Left cardiac atrium (tissue), 2 donors: ENCODE measurements around the gene MT1M. TPM values are rescaled to one million over a fixed set of nuclear protein-coding genes. Genes with fewer than 3 reads are reported as not detected.

Experiments
- total RNA-seq, 2 donors: library from RNA; stranded (reverse); fragmentation: NEBNext Ultra II Directional; extraction: Animal tissue kit (Norgen Biotek cat#: 25700); gene quantifications; one replicate each; pipeline ENCODE4 v1.2.1, GENCODE V29; 2021
- donor health status: DM: no; HTN: yes; CAD: no; lungs with severe emphysema.
- donor health status: DM: yes; HTN: yes; CAD: no.

Gene MT1M
- total RNA-seq, 2 donors from 2014 or later = 15.2 to 50.8 TPM

Other genes starting within 250 kb of the MT1M start
- 10 to 100 TPM; 78.6 to 94.4 TPM for gene AMFR, start 207.1 kb upstream of the MT1M start, total RNA-seq
- gene NUDT21, start 181.3 kb upstream of the MT1M start, total RNA-seq = 10 to 100 TPM; 66.2 to 77.8 TPM
- gene OGFOD1, start 181.1 kb upstream of the MT1M start, total RNA-seq = 10 to 100 TPM; 22.6 to 40.1 TPM
- gene BBS2, start 112.6 kb upstream of the MT1M start, total RNA-seq = 10 to 100 TPM; 39.4 to 55.0 TPM
- gene MT4, start 67.6 kb upstream of the MT1M start, total RNA-seq = not detected
- gene MT3, start 43.1 kb upstream of the MT1M start, total RNA-seq = 10 to 100 TPM in 1 of 2 donors, 1 to 10 TPM in 1; 8.2 to 11.5 TPM
- 100 to 1,000 TPM; 147 to 411 TPM for gene MT2A, start 24.1 kb upstream of the MT1M start, total RNA-seq
- gene MT1E, start 6.9 kb upstream of the MT1M start, total RNA-seq = 100 to 1,000 TPM in 1 of 2 donors, 10 to 100 TPM in 1; 84.7 to 114 TPM
- gene MT1A, start 6.0 kb downstream of the MT1M start, total RNA-seq = 100 to 1,000 TPM in 1 of 2 donors, 10 to 100 TPM in 1; 19.0 to 104 TPM
- not detected for gene MT1B, start 19.2 kb downstream of the MT1M start, total RNA-seq
- gene MT1F, start 25.3 kb downstream of the MT1M start, total RNA-seq = 1 to 10 TPM; 6.7 to 7.9 TPM
- 1 to 10 TPM; 3.6 to 5.1 TPM for gene MT1G, start 35.4 kb downstream of the MT1M start, total RNA-seq
- gene MT1H, start 37.2 kb downstream of the MT1M start, total RNA-seq = not detected
- 100 to 1,000 TPM; 104 to 336 TPM for gene MT1X, start 49.8 kb downstream of the MT1M start, total RNA-seq
- gene NUP93, start 97.5 kb downstream of the MT1M start, total RNA-seq = 10 to 100 TPM; 29.9 to 38.6 TPM
- not detected for gene SLC12A3, start 232.5 kb downstream of the MT1M start, total RNA-seq